Measurements from ENCODE around the gene PARD6B. TPM values are rescaled to one million over a fixed set of nuclear protein-coding genes. Genes with fewer than 3 reads are reported as not detected.
"Not testable (repeated sequence)": the region's sequence is repeated elsewhere in the genome, so short reads cannot be mapped to it uniquely, and the experiment has no call there.

PARD6B gene
- total RNA-seq, 2 donors from 2014 or later, result 3.2 to 4.6 TPM

- DNase-seq (no peak), ATAC-seq (no peak)
- intact Hi-C loops (cut with DNase I), result no loop called here
Observed at GRCh38 chr20:50787181-50787580, 55.8 kb downstream of the PARD6B start.

GRCh38 chr20:50788045-50788991 lies 56.9 kb downstream of the PARD6B start:
- intact Hi-C loops (cut with DNase I), result no loop called here
- DNase-seq, result no peak
- ATAC-seq, result peak; percentile 25 to 39

DNA sequence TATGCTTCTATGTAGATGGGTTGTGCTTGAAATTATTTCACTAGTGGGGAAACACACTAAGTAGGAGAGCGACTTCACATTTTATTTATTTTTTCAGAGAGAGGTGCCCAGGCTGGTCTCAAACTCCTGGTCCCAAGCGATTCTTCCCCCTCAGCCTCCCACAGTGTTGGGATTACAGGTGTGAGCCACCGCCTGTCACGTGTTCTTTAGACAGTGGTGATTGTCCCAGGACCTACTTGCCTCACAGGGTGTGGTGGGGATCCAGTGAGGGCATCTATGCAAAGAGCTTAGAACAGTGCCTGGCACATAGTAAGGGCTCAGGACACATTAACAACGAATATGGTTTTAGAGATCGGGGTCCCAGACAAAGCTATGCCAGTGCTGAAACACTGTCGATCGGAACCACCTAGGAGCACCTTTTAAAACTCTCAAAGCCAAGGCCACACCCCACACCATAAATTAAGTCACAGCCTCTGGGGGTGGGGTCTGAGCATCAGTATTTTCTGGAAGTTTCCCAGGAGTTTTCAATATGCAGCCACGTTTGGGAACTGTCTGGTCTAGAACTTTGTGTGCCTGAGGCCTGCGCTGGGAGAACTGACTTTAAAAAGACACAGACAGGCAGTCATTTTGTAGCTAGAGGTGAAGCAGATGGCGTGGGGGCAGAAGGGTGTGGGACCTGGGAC lies 58.7 kb downstream of the PARD6B start:
- DNase-seq (no peak), ATAC-seq (no peak)

GRCh38 chr20:50790651-50791277 lies 59.4 kb downstream of the PARD6B start:
- ATAC-seq (peak; percentile 85 to 88), DNase-seq (peak; percentile 91)
- intact Hi-C loops (cut with DNase I), result loop anchor here (10.0 kb wide), 2 partner anchors 124 to 514 kb away; no protein-coding TSS in a partner anchor

More for the DNA sequence above, 58.7 kb downstream of the PARD6B start:
- intact Hi-C loops (cut with DNase I), result loop anchor here (10.0 kb wide), 2 partner anchors 125 to 515 kb away; no protein-coding TSS in a partner anchor

GRCh38 chr20:50792708-50793574 lies 61.6 kb downstream of the PARD6B start:
- intact Hi-C loops (cut with DNase I), result loop anchor here (10.0 kb wide), 2 partner anchors 122 to 512 kb away; no protein-coding TSS in a partner anchor
- DNase-seq (no peak), ATAC-seq (no peak)

- DNase-seq, result peak; percentile 31
- intact Hi-C loops (cut with DNase I), result loop anchor here (2.0 to 10.0 kb wide), 3 partner anchors 121 to 511 kb away; no protein-coding TSS in a partner anchor
- not testable (repeated sequence) for ATAC-seq
Observed at GRCh38 chr20:50793575-50794016, 62.2 kb downstream of the PARD6B start.

DNA sequence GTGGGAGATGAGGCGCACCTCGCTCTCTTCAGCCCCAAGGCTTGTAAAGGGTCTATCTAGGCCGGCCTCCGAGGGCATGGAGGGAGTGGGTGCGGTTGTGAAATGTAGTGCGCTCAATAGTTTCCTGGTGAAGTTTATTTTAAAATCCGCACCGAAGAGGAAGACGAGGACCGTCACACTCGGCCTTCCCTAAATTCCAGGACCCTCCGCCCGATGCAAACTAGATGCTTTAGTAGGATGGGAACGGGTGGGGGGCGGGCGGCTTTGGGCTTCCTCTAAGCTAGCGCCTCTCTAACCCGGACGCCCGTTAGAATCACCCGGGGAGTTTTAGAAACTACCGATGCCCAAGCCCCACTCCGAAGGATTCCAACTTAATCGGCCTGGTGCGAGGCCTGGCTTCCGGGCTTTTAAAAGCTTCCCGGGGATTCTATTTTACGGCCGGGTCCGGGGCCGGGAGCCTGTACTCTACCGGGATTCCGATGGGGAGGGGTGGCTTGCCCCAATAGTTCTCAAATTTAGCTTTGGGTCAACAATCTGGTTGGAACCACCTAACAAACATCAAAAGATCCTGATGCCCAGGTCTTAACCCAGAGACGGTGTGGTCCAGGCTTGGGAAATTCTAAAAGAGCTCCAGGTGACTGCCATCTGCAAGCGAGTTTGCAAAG lies 62.9 kb downstream of the PARD6B start:
- intact Hi-C loops (cut with DNase I), result loop anchor here (2.0 to 10.0 kb wide), 3 partner anchors 120 to 510 kb away; no protein-coding TSS in a partner anchor
- peak in 1 of 2 donors; percentile 1 for ATAC-seq
- DNase-seq, result peak; percentile 25

DNA sequence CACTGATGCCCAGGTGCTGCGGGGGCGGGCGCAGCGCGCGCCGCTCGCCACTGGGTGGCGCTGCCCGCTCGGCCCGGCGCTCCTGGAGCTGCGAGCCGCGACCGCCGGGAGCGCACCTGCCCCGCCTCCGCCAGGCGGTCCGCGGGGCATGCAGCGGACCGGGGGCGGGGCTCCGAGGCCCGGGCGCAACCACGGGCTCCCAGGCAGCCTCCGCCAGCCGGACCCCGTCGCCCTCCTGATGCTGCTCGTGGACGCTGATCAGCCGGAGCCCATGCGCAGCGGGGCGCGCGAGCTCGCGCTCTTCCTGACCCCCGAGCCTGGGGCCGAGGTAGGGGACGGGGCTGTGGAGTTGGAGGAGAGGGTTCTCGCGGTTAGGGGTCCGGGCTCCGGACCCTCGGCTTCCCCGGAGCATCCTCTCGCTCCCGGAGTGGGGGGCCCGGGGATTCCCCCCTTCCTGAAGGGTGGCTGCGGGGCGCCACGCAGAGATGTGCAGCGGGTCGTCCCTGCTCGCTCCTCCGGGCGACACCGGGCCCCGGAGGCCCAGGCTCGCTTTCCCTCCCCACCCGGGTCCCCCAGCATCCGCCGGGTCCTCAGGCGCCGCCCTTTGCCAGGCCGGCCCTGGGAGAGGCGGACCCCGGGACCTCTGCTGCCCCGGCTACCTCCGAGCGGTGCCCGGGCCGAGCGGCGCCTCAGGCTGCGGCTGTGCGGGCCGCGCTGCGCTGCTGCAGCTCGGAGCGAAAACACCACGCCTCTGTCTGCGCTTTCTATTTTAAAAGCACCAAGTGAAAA lies 63.7 kb downstream of the PARD6B start, which contains the start of gene BCAS4:
BCAS4 (plus strand) TSS at position 216 of the 789 bp plus-strand sequence; CDS start at position 239, 23 bp downstream.
- ATAC-seq, result peak; percentile 82 to 93

GRCh38 chr20:50797142-50797541 lies 65.8 kb downstream of the PARD6B start:
- ATAC-seq (no peak), DNase-seq (no peak)
- intact Hi-C loops (cut with DNase I), result loop anchor here (10.0 kb wide), 2 partner anchors 118 to 508 kb away; no protein-coding TSS in a partner anchor

More for the DNA sequence above, 63.7 kb downstream of the PARD6B start, which contains the start of gene BCAS4:
- peak; percentile 68 for DNase-seq
- intact Hi-C loops (cut with DNase I), result loop anchor here (2.0 to 10.0 kb wide), 3 partner anchors 120 to 510 kb away; no protein-coding TSS in a partner anchor

- intact Hi-C loops (cut with DNase I), result loop anchor here (10.0 kb wide), 2 partner anchors 116 to 506 kb away; no protein-coding TSS in a partner anchor
- ATAC-seq, result no peak
- DNase-seq, result no peak
Observed at GRCh38 chr20:50798650-50799049, 67.3 kb downstream of the PARD6B start.

GRCh38 chr20:50799176-50799889 lies 68.0 kb downstream of the PARD6B start:
- intact Hi-C loops (cut with DNase I), result loop anchor here (10.0 kb wide), 2 partner anchors 115 to 505 kb away; no protein-coding TSS in a partner anchor
- ATAC-seq, result no peak

GRCh38 chr20:50799890-50800550 lies 68.6 kb downstream of the PARD6B start:
- no peak for ATAC-seq
- intact Hi-C loops (cut with DNase I), result loop anchor here (10.0 kb wide), 2 partner anchors 115 to 505 kb away; no protein-coding TSS in a partner anchor
- no peak for DNase-seq

More at GRCh38 chr20:50799176-50799889, 68.0 kb downstream of the PARD6B start:
- DNase-seq, result no peak

DNA sequence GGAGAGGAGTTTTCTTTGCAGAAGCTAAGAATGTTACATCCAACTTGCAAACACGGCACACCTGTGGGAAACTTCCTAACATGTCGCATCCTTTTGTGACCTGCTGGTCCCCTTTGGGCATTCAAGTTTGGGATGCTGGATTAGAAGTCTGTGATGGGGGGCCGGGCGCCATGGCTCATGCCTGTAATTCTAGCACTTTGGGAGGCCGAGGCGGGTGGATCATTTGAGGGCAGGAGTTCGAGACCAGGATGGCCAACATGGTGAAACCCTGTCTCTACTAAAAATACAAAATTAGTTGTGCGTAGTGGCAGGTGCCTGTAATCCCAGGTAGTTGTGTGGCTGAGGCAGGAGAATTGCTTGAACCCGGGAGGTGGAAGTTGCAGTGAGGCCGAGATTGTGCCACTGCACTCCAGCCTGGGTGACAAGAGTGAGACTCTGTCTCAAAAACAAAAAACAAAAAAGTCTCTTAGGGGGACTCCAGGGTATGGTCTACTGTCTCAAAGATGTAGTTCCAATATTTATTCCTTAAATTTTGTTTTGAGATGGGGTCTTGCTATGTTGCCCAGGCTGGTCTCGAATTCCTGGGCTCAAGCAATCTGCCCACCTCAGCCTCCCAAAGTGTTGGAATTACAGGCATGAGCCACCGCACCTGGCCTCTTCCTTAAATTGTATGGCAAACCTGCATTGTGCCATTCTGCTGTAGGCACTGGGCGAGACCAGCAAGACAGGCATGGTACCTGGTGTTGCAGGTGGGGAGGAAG lies 69.8 kb downstream of the PARD6B start:
- DNase-seq; intact Hi-C loops (cut with DNase I); ATAC-seq: not testable (repeated sequence)

DNA sequence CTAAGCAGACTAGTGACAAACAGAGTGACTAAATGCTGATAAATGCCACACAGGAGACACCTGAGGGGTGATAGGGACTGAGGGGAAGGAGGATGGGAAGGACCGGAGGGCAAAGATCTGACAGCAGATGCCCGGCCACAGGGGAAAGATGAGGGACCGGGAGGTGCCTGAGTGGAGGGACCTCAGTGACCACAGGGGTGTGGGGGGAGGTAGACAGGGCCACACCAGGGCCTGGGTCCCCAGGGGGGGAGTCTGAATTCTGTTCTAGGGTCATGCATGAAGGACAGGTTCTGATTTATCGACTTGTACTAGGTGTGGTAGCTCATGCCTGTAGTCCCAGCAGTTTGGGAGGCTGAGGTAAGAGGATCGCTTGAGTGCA lies 70.4 kb downstream of the PARD6B start:
- no peak for ATAC-seq
- DNase-seq, result no peak
- intact Hi-C loops (cut with DNase I), result no loop called here

All from left cardiac atrium (tissue), 4 donors.